ENCODE results near the gene HARS1. TPM values are rescaled to one million over a fixed set of nuclear protein-coding genes. Genes with fewer than 3 reads are reported as not detected.

HARS1 gene, protein sequence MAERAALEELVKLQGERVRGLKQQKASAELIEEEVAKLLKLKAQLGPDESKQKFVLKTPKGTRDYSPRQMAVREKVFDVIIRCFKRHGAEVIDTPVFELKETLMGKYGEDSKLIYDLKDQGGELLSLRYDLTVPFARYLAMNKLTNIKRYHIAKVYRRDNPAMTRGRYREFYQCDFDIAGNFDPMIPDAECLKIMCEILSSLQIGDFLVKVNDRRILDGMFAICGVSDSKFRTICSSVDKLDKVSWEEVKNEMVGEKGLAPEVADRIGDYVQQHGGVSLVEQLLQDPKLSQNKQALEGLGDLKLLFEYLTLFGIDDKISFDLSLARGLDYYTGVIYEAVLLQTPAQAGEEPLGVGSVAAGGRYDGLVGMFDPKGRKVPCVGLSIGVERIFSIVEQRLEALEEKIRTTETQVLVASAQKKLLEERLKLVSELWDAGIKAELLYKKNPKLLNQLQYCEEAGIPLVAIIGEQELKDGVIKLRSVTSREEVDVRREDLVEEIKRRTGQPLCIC
- 48.7 and 60.9 TPM in 2 replicates for total RNA-seq

DNA sequence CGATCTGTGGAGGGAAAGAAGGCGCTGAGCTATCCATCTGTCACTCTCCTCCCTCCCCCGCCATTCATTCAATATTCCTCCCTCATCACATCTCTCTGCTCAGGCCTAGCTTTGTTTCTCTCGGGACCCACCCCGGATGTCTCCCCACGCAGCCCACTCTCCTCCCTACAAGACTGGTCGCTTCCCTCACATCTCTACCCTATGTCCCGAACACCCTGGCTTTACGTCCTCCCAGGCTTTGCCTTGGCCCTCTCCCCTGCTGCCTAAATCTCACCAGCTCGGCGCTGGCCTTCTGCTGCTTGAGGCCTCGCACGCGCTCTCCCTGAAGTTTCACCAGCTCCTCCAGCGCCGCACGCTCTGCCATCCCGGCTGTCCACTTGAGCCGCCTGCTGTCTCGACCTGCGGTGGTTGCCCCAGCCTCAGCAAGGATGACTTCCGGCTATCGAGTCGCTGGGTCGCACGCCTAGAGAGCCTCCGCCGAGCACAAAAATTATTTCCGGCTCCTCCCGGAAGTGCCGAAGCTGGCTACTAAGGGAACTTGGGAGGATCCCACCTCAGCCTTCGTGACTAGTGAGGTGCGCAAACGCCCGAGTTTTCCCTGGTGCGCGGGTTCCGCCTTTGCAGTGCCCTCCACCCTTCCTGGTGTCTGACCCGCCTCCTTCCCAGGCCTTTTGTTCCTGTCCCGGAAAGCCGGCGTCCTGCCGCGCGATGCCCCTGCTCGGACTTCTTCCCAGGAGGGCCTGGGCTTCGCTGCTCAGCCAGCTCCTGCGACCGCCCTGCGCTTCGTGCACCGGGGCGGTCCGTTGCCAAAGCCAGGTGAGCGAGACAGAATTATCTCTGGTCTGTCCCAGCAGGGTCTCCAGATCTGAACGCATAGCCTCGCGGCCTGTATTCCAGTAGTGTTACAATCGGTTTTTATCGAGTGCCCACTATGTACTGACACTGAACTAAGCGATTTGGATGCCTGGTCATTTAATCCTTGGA is at the start of gene HARS1, which contains the start of gene HARS2:
HARS1 (minus strand) TSS at position 430 of the 984 bp plus-strand sequence; CDS start at position 364, 66 bp downstream.
HARS2 (plus strand) TSS at position 515 of the 984 bp plus-strand sequence; CDS start at position 709, 194 bp downstream.

DNA sequence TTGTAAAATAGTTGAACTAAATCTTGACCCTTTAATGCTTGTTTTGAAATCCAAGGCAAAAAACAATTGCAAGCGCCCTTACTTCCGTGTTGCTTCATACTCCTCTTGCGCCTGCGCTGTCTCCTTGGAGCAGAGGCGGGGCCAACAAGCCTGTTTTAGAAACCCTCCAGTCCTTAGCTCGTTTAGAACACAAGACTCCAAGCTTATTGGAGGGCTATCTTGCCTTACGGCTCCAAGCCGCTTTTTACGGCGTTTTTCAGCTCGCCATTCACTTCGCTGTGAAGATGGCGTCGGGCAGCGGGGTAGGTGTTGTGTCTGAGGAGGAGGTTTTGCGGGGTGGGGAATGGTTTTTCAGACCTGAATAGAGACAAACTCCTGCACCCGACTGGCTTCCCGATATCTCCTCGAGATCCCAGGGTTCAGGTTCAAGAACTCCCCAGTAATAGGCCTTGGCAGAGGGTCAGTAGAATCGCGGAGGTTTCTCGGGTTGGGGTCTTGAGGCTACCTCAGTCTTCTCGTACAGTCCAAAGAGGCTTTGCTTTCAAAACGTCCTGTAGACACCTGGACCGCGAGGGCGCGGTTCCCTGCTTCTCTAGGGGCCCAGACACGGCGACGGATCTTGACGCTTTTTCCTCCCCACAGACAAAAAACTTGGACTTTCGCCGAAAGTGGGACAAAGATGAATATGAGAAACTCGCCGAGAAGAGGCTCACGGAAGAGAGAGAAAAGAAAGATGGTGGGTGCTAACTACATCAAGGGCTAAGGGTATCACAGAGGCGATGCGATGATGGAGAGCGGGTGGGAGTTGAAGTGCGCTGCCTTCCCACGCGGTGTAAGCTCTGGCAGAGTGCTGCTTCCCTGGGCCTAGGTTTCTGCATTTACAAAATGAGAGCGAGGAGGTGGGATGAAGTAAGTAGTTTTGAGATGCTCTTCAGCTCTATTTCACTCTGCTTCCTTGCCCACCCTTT is 9.3 kb upstream of the HARS1 start, which contains the start of gene ZMAT2:
ZMAT2 (plus strand) TSS at position 271 of the 968 bp plus-strand sequence; CDS start at position 285, 14 bp downstream.

DNA sequence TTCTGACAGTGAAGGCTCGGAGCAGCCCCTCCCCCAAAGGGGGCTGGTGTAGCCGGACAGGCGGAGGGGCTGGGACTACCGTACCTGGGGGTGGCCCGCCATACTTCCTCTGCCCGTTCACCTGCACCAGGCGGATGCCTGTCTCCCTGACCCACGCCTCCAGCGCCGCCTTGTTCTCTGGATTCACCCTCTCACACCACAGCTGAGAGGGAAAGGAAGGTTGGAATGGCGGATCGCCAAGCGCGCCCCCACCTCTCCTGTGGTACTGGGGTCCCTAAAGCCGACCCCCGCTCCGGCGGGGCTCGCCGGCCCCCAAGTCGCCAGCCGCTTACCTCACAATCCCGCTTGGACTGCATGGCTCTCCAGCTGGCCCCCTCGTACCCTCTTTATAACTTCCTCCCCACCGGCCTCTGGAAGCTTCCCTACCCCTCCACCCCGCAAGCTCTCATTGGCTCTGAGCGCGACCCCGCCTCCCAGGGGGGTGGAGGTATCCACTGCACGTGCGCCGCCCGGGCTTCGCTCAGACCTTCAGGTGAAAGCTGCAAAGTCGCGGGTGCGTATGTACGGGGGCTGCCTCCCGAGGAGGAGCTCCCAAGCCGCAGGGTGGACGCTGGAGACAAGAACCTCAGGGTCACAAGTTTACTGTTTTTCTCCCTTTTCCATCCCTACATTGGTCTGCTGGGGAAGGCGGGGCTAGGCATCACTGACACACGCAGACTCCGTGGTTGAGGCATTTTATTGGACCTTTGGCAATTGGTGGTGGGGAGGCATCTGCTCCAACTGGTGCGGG is 17.8 kb downstream of the HARS1 start, which contains the start of gene DND1:
DND1 (minus strand) TSS at position 390 of the 790 bp plus-strand sequence; CDS start at position 356, 34 bp downstream.

DNA sequence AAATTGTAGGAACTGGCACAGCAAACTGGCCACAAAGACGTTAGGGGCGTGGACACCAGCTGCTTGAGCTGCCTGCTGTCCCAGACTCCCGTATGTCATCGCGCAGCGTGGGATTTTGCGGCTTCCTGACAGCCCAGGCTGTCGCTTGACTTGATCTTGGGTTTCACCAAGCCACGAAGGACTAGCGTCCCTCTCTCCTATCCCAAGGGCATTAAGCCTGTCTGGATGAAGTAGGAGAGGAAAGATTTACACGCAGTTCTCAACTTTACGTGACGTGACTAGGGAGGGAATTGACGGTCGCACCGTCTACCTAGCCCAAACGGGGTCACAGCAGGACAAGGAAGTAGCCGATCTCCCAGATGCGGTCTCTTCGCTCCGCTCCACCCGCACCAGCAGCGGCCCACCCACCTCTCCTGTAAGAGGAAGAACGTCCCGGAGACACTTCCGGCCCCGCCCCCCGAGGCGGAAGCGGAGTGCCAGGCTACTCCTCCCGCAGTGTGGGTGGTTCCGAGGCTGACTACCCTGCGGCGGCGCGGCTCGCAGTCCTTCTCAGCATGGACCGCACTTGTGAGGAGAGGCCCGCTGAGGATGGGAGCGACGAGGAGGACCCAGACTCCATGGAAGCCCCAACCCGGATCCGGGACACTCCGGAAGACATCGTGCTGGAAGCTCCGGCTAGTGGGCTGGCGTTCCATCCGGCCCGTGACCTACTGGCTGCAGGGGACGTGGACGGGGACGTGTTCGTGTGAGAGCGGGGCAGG is 26.6 kb downstream of the HARS1 start, which contains the start of gene WDR55:
WDR55 (plus strand) TSS at position 546 of the 761 bp plus-strand sequence; CDS start at position 555, 9 bp downstream.

DNA sequence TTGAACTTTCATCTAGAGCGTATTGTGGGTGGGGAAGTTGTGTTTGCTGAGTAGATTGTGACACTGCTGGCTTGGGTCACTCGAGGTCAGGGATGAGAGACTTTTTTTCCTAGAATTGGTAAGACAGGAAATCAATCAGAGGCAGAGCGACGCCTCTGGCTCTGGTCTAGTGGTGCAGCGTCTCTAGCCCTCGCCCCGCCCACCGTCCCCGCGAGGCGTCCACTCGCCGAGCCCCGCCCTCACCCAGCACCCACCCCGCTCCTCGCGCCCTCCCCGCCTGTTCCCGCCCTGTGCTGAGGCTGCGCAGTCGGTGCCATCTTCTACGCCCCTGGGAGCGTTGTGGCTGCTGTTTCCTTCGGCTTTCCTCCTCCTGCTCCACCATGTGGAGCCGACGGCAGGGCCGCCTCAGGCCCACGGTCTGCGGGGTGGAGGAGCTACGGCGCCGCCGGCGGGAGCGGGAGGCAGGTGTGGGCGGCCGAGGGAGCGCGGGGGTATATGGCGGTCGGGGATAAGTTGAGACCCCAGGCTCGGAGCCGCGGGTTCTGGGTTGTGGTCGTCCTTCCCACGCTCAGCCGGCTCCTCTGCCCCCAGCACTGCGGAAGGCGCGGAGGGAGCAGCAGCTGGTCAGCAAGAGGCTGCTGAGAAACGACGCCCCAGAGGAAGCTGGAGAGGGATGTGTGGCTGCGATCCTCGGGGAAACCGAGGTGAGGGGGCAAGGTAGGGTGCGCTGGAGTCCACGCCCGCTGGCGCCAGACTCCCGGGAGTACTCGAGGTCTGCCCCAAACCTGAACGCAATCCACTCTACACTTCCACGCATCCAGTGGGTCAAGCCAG is 51.8 kb downstream of the HARS1 start, which contains the start of gene TMCO6:
TMCO6 (plus strand) TSS at position 304 of the 834 bp plus-strand sequence; CDS start at position 381, 77 bp downstream.

DNA sequence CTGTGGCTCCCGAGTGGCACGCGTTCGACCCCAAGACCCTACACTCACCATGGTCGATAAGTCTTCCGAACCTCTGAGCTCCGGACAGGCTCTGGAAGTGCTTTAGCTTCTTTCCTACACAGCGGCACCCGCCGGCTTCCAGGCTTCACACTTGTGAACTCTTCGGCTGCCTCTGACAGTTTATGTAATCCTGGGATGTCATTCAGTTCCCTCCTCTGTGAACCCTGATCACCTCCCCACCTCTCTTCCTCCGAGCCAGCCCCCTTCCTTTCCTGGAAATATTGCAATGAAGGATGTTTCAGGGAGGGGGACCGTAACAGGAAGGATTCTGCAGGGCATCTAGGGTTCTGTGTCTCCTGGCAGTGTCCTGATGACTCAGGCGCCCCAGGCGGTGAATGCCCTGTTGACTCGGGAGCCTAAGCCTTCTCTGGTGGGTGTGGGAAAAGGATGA is 58.1 kb downstream of the HARS1 start, which contains the start of gene CD14:
CD14 (minus strand) TSS at position 155 of the 451 bp plus-strand sequence; CDS start at position 51, 104 bp downstream.

Small RNA genes within 50 kb of the gene (small RNA-seq; reads per million reads assigned to genes)
- 28.2 reads per million, percentile 98 among the genes with 10 or more reads in this experiment for gene VTRNA1-1
- gene VTRNA1-2 = 18.6 reads per million, percentile 97 among the genes with 10 or more reads in this experiment
- 2.7 reads per million, percentile 86 among the genes with 10 or more reads in this experiment for gene VTRNA1-3

Other genes starting within 250 kb of the HARS1 start
- 0.38 and 1.3 TPM in 2 replicates for gene EIF4EBP3, start 143.7 kb downstream of the HARS1 start, total RNA-seq
- 21.2 and 23.5 TPM in 2 replicates for gene SRA1, start 133.9 kb downstream of the HARS1 start, total RNA-seq
- 7.3 and 9.5 TPM in 2 replicates for gene APBB3, start 126.8 kb downstream of the HARS1 start, total RNA-seq
- gene SLC35A4, start 126.5 kb downstream of the HARS1 start, total RNA-seq = 24.8 and 30.7 TPM in 2 replicates
- 0.57 TPM in 1 of 2 replicates, not detected in the other for gene CD14, start 58.2 kb downstream of the HARS1 start, total RNA-seq
- gene TMCO6, start 51.9 kb downstream of the HARS1 start, total RNA-seq = 9.8 and 20.6 TPM in 2 replicates
- gene NDUFA2, start 43.7 kb downstream of the HARS1 start, total RNA-seq = 24.4 and 30.4 TPM in 2 replicates
- 72.5 and 85.6 TPM in 2 replicates for gene IK, start 43.5 kb downstream of the HARS1 start, total RNA-seq
- gene WDR55, start 26.5 kb downstream of the HARS1 start, total RNA-seq = 28.4 and 28.8 TPM in 2 replicates
- gene DND1, start 17.8 kb downstream of the HARS1 start, total RNA-seq = 0.38 TPM in 1 of 2 replicates, not detected in the other
- gene HARS2, start 85 bp upstream of the HARS1 start, total RNA-seq = 31.7 and 39.1 TPM in 2 replicates
- 25.2 and 32.4 TPM in 2 replicates for gene ZMAT2, start 9.1 kb upstream of the HARS1 start, total RNA-seq
- gene PCDHA1, start 94.8 kb upstream of the HARS1 start, total RNA-seq = not detected in 2 replicates
- under 0.01 TPM in 1 of 2 replicates, not detected in the other for gene PCDHA2, start 103.5 kb upstream of the HARS1 start, total RNA-seq
- under 0.01 and 0.19 TPM in 2 replicates for gene PCDHA3, start 109.7 kb upstream of the HARS1 start, total RNA-seq
- gene PCDHA4, start 115.7 kb upstream of the HARS1 start, total RNA-seq = 0.10 and 0.33 TPM in 2 replicates
- under 0.01 and 0.10 TPM in 2 replicates for gene PCDHA5, start 130.2 kb upstream of the HARS1 start, total RNA-seq
- 0.19 and 0.33 TPM in 2 replicates for gene PCDHA6, start 136.6 kb upstream of the HARS1 start, total RNA-seq
- 0.19 and 0.33 TPM in 2 replicates for gene PCDHA7, start 142.9 kb upstream of the HARS1 start, total RNA-seq
- gene PCDHA8, start 149.8 kb upstream of the HARS1 start, total RNA-seq = under 0.01 TPM in 1 of 2 replicates, not detected in the other
- gene PCDHA9, start 157.0 kb upstream of the HARS1 start, total RNA-seq = under 0.01 TPM in 2 replicates
- under 0.01 and 0.19 TPM in 2 replicates for gene PCDHA10, start 164.5 kb upstream of the HARS1 start, total RNA-seq
- under 0.01 and 0.10 TPM in 2 replicates for gene PCDHA11, start 177.6 kb upstream of the HARS1 start, total RNA-seq
- under 0.01 TPM in 1 of 2 replicates, not detected in the other for gene PCDHA12, start 183.9 kb upstream of the HARS1 start, total RNA-seq
- not detected in 2 replicates for gene PCDHA13, start 190.8 kb upstream of the HARS1 start, total RNA-seq
- 0.10 and 0.33 TPM in 2 replicates for gene PCDHAC1, start 234.9 kb upstream of the HARS1 start, total RNA-seq